ENCODE results near the gene FHL3.

The FHL3 gene

DNA sequence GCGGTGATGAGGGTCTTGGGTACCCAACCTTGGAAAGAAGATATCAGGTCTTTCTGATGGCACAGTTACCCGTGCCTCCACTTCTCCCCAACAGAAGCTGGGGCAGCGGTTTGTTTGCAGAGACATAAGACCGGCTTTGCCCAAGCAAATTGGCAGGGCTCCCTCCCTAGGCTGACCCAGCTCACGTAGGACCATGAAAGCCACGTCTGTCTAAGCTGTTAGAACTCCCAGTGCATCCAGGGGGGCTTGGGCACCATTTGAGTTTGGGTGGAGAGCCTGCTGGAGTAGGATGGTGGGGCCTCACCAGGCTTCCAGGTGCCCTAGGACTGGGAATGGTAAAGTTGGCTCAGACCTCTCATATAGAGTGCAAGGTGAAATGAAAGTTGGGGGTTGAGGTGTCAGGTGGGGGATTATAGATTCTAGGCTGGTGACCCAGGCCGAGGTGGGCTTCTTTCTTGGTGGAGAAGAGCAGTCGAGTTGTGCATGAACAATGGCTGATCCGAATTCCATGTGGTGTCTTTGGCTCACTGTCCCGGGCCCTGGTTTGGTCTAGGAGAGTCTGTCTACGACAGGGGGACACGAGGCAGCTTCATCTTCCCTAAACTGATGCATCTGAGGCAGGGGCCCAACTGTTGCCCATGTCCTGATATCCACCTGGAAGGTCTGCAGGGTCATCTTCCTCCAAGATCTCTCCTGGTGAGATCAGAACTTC is 37.9 kb upstream of the FHL3 start:
- DNase-seq = no peak
- H3K27ac ChIP-seq = no peak overlapping the region
- H3K4me3 ChIP-seq (ENCODE audit: low read depth, low read length) = no peak overlapping the region
- H3K36me3 ChIP-seq = no peaks in the 10 kb centered on the region
- H3K27me3 ChIP-seq (ENCODE audit: insufficient read depth, low read depth, severe bottlenecking) = peaks cover 31% of the 10 kb centered on the region
- TF ChIP-seq CTCF (IDR thresholded peaks at IDR 0.05; ENCODE audit: low read depth, low read length) = no peak
- no peaks in the 10 kb centered on the region for H3K9me3 ChIP-seq (ENCODE audit: severe bottlenecking)

DNA sequence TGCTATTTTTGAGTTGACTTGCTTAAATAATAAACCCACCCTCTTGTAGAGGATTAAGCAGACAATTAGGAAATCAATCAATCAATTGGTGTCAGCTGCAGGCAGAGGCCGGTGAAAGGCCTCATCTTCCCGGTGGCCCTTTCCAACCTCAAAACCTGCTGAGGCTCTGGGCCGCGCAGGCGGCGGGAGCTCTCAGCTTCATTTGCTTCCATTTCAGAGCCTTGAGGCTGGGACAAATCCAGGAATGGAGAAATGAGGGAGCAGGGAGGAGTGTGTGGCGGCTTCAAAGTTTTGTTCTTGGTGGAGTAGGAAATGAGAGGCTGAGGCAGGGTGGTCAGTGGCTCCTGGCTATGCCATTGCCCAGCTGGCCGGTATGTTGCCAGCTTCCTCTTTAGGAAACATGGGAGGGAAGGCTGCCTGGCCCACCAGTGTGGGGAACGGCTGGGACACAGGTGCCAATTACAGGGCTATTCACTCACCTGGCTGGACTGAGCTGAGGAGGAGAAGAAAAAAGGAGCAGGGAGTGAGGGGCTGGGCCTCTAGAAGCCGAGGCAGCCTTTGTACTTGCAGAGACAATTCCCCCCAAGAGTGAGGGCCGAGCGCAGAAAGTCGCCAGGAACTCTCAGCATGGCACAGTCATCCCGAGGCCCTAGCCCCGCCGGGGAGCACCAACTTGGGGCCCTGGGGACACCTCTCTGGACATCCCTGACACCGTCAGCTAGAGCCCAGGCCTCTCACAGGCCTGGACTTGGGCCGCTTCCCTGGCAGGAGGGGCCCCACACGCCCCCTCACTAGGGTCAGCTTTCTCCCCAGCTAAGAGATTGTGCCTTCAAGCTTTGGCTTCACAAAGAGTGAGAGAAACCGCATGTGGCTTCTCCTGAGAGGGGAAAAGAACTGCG is 36.9 kb upstream of the FHL3 start:
- H3K9me3 ChIP-seq (ENCODE audit: severe bottlenecking) = no peaks in the 10 kb centered on the region
- no peaks in the 10 kb centered on the region for H3K36me3 ChIP-seq
- no peak for DNase-seq
- peaks cover 27% of the 10 kb centered on the region for H3K27me3 ChIP-seq (ENCODE audit: insufficient read depth, low read depth, severe bottlenecking)
- H3K27ac ChIP-seq = no peak overlapping the region
- no peak overlapping the region for H3K4me3 ChIP-seq (ENCODE audit: low read depth, low read length)
- TF ChIP-seq CTCF (IDR thresholded peaks at IDR 0.05; ENCODE audit: low read depth, low read length) = no peak

GRCh38 chr1:38039331-38040088 is 34.2 kb upstream of the FHL3 start:
- peaks cover 15% of the 10 kb centered on the region for H3K27me3 ChIP-seq (ENCODE audit: insufficient read depth, low read depth, severe bottlenecking)
- no peaks in the 10 kb centered on the region for H3K36me3 ChIP-seq
- H3K4me3 ChIP-seq (ENCODE audit: low read depth, low read length) = no peak overlapping the region
- H3K9me3 ChIP-seq (ENCODE audit: severe bottlenecking) = no peaks in the 10 kb centered on the region
- no peak overlapping the region for H3K27ac ChIP-seq
- DNase-seq = no peak
- no peak for TF ChIP-seq CTCF (IDR thresholded peaks at IDR 0.05; ENCODE audit: low read depth, low read length)

DNA sequence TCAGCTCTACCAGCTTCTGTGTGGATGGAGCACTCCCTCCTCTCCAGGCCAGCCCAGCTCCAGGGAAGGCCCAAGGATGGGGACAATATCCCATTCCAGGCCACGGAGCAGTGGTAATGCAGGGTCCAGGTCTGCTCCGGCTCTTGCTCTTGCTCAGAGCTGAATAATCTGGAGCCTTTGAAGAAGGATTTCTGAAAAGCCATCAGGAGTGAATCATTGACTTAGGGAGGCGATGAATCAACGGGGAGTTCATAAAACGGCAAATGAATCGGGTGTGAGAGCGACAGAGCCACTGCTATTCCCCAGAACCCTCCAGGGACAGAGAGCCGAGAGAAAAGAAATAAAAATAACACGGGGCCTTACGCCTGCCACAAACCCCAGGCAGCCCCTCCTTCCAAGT is 33.5 kb upstream of the FHL3 start:
- DNase-seq = no peak
- no peak for TF ChIP-seq CTCF (IDR thresholded peaks at IDR 0.05; ENCODE audit: low read depth, low read length)
- H3K36me3 ChIP-seq = no peaks in the 10 kb centered on the region
- H3K4me3 ChIP-seq (ENCODE audit: low read depth, low read length) = no peak overlapping the region
- H3K27ac ChIP-seq = no peak overlapping the region
- H3K27me3 ChIP-seq (ENCODE audit: insufficient read depth, low read depth, severe bottlenecking) = peaks cover 10% of the 10 kb centered on the region
- H3K9me3 ChIP-seq (ENCODE audit: severe bottlenecking) = no peaks in the 10 kb centered on the region

- H3K36me3 ChIP-seq = no peaks in the 10 kb centered on the region
- DNase-seq = peak; percentile 45
- no peak overlapping the region for H3K4me3 ChIP-seq (ENCODE audit: low read depth, low read length)
- no peak overlapping the region for H3K27ac ChIP-seq
- no peaks in the 10 kb centered on the region for H3K9me3 ChIP-seq (ENCODE audit: severe bottlenecking)
- H3K27me3 ChIP-seq (ENCODE audit: insufficient read depth, low read depth, severe bottlenecking) = no peaks in the 10 kb centered on the region
- peak; percentile 51 for TF ChIP-seq CTCF (IDR thresholded peaks at IDR 0.05; ENCODE audit: low read depth, low read length)
These were observed 32.1 kb upstream of the FHL3 start for GRCh38 chr1:38037221-38037939.
